Right lobe of liver (tissue), 4 donors: ENCODE results near the gene KRTAP12-3.

Experiments
- POLR2A ChIP-seq: fragments of 450-650 bp; IDR thresholded peaks from one replicate; pipeline ENCODE4 v1.6.1; 2017; ENCODE audit warnings: antibody characterized with exemption, mild to moderate bottlenecking
- TF ChIP-seq, protein P1 (sequence below), 4 donors: fragments of 200-600 bp in 3 of 4; fragments of 450-650 bp in 1 of 4; IDR thresholded peaks; one replicate each; pipeline versions ENCODE4 v1.5.1 to v1.8.0; 2016 to 2022; ENCODE audit warnings: antibody characterized with exemption in 4 of 4, mild to moderate bottlenecking in 2 of 4
- donor health status: DM: no; HTN: no; CAD: no.
- donor health status: DM: no; HTN: no; CAD: no.
- donor health status: DM: no; HTN: yes; CAD: no.

GRCh38 chr21:44653123-44653522, 4.6 kb upstream of the KRTAP12-3 start:
- TF ChIP-seq, protein P1, sequence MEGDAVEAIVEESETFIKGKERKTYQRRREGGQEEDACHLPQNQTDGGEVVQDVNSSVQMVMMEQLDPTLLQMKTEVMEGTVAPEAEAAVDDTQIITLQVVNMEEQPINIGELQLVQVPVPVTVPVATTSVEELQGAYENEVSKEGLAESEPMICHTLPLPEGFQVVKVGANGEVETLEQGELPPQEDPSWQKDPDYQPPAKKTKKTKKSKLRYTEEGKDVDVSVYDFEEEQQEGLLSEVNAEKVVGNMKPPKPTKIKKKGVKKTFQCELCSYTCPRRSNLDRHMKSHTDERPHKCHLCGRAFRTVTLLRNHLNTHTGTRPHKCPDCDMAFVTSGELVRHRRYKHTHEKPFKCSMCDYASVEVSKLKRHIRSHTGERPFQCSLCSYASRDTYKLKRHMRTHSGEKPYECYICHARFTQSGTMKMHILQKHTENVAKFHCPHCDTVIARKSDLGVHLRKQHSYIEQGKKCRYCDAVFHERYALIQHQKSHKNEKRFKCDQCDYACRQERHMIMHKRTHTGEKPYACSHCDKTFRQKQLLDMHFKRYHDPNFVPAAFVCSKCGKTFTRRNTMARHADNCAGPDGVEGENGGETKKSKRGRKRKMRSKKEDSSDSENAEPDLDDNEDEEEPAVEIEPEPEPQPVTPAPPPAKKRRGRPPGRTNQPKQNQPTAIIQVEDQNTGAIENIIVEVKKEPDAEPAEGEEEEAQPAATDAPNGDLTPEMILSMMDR (IDR thresholded peaks at IDR 0.05) = no peak
- no peak for TF ChIP-seq POLR2A
